Mesothelial cell of epicardium (in vitro differentiated cells): ENCODE measurements around the gene TRDMT1. TPM values are rescaled to one million over a fixed set of nuclear protein-coding genes. Genes with fewer than 3 reads are reported as not detected.

Experiments used
- DNase-seq, 2 experiments: peaks; one replicate each; pipeline ENCODE4 v3.0.0; 2021; ENCODE audit warnings: low spot score in 2 of 2; ENCODE audit not compliant: unreplicated experiment in 2 of 2
- H3K27ac Mint-ChIP-seq: 2 replicates; pipeline ENCODE4 v1.8.0; 2021; ENCODE audit warnings: mixed read lengths
- H3K27me3 Mint-ChIP-seq: 2 replicates; pipeline ENCODE4 v1.8.0; 2021; ENCODE audit warnings: low read depth, mixed read lengths
- H3K36me3 Mint-ChIP-seq: 2 replicates; pipeline ENCODE4 v1.8.0; 2021; ENCODE audit warnings: mixed read lengths
- H3K4me1 Mint-ChIP-seq: 2 replicates; pipeline ENCODE4 v1.8.0; 2021; ENCODE audit warnings: mixed read lengths
- H3K4me3 Mint-ChIP-seq: 2 replicates; pipeline ENCODE4 v1.8.0; 2021; ENCODE audit warnings: mild to moderate bottlenecking, moderate library complexity, mixed read lengths
- H3K9me3 Mint-ChIP-seq: 2 replicates; pipeline ENCODE4 v1.8.0; 2021; ENCODE audit warnings: mixed read lengths
- CTCF ChIP-seq: fragments of 200-600 bp; sonication (generic); IDR thresholded peaks from one replicate; pipeline ENCODE4 v1.5.0; 2021; ENCODE audit warnings: antibody characterized with exemption; ENCODE audit not compliant: unreplicated experiment
- total RNA-seq: library from RNA; stranded (reverse); gene quantifications from 3 replicates; pipeline ENCODE4 v1.2.1, GENCODE V29; 2021

The TRDMT1 gene
- total RNA-seq, 1 donor from 2014 or later: 8.2 TPM

GRCh38 chr10:17157024-17157423 lies 44.4 kb downstream of the TRDMT1 start:
- peaks cover 22% of the 10 kb centered on the region for H3K4me1 Mint-ChIP-seq
- H3K27ac Mint-ChIP-seq: no peak overlapping the region
- no peak overlapping the region for H3K4me3 Mint-ChIP-seq
- DNase-seq: no peak
- H3K9me3 Mint-ChIP-seq: no peaks in the 10 kb centered on the region
- TF ChIP-seq CTCF: no peak
- no peaks in the 10 kb centered on the region for H3K27me3 Mint-ChIP-seq
- H3K36me3 Mint-ChIP-seq: peaks cover 1% of the 10 kb centered on the region

- H3K27me3 Mint-ChIP-seq: no peaks in the 10 kb centered on the region
- H3K27ac Mint-ChIP-seq: peak overlapping the region; percentile 66
- DNase-seq: no peak
- H3K4me3 Mint-ChIP-seq: no peak overlapping the region
- H3K36me3 Mint-ChIP-seq: peaks cover 1% of the 10 kb centered on the region
- no peak for TF ChIP-seq CTCF
- H3K9me3 Mint-ChIP-seq: no peaks in the 10 kb centered on the region
- H3K4me1 Mint-ChIP-seq: peaks cover 26% of the 10 kb centered on the region
These were observed 45.6 kb downstream of the TRDMT1 start for GRCh38 chr10:17155826-17156225.

GRCh38 chr10:17154116-17154515 lies 47.4 kb downstream of the TRDMT1 start:
- peak overlapping the region; percentile 75 for H3K27ac Mint-ChIP-seq
- H3K4me3 Mint-ChIP-seq: no peak overlapping the region
- no peaks in the 10 kb centered on the region for H3K9me3 Mint-ChIP-seq
- no peak for DNase-seq
- TF ChIP-seq CTCF: no peak
- peaks cover 33% of the 10 kb centered on the region for H3K4me1 Mint-ChIP-seq
- H3K27me3 Mint-ChIP-seq: no peaks in the 10 kb centered on the region
- H3K36me3 Mint-ChIP-seq: peaks cover 1% of the 10 kb centered on the region

- peak overlapping the region; percentile 15 for H3K27ac Mint-ChIP-seq
- H3K36me3 Mint-ChIP-seq: peaks cover 1% of the 10 kb centered on the region
- H3K27me3 Mint-ChIP-seq: no peaks in the 10 kb centered on the region
- H3K4me3 Mint-ChIP-seq: no peak overlapping the region
- peaks cover 34% of the 10 kb centered on the region for H3K4me1 Mint-ChIP-seq
- DNase-seq: no peak
- TF ChIP-seq CTCF: no peak
- H3K9me3 Mint-ChIP-seq: no peaks in the 10 kb centered on the region
These were observed 48.2 kb downstream of the TRDMT1 start for GRCh38 chr10:17153321-17153720.

GRCh38 chr10:17151716-17152115 lies 49.8 kb downstream of the TRDMT1 start:
- DNase-seq: no peak
- TF ChIP-seq CTCF: no peak
- Mint-ChIP-seq H3K27me3 (no peaks in the 10 kb centered on the region), H3K27ac (no peak overlapping the region), H3K4me1 (peaks cover 43% of the 10 kb centered on the region), H3K4me3 (no peak overlapping the region), H3K36me3 (peaks cover 1% of the 10 kb centered on the region), H3K9me3 (no peaks in the 10 kb centered on the region)

- TF ChIP-seq CTCF: no peak
- peaks cover 28% of the 10 kb centered on the region for H3K4me1 Mint-ChIP-seq
- no peak overlapping the region for H3K4me3 Mint-ChIP-seq
- H3K27ac Mint-ChIP-seq: peak overlapping the region; percentile 63
- H3K36me3 Mint-ChIP-seq: no peaks in the 10 kb centered on the region
- no peak for DNase-seq
- no peaks in the 10 kb centered on the region for H3K27me3 Mint-ChIP-seq
- H3K9me3 Mint-ChIP-seq: peaks cover 3% of the 10 kb centered on the region
These were observed 53.5 kb downstream of the TRDMT1 start for GRCh38 chr10:17147884-17148489.
